H1 (cell line): ENCODE measurements around the gene CIB4. TPM values are rescaled to one million over a fixed set of nuclear protein-coding genes. Genes with fewer than 3 reads are reported as not detected.

Source experiments
- CTCF ChIA-PET: fragments of 300-600 bp; sonication (Branson Sonifier 250); formaldehyde crosslinking; loops from one replicate; lab custom pipeline; 2021; ENCODE audit not compliant: partially characterized antibody; lab: Charles Lee
- POLR2A ChIA-PET: fragments of 300-600 bp; sonication (Branson Sonifier 250); formaldehyde crosslinking; loops from one replicate; lab custom pipeline; 2021; ENCODE audit warnings: inconsistent platforms; ENCODE audit not compliant: partially characterized antibody; lab: Charles Lee
- DNase-seq, 2 experiments: peaks; one replicate each; pipeline versions ENCODE4 v3.0.0 to v3.0.0-alpha.2; 2010 to 2022; ENCODE audit warnings: low spot score in 2 of 2, low read depth in 1 of 2, mixed read lengths in 1 of 2
- FAIRE-seq: peaks from 2 replicates; lab custom pipeline; 2011; peaks lifted over from hg19 to GRCh38; lab: Jason Lieb, UNC
- H2AFZ ChIP-seq: 2 replicates; pipeline ENCODE4 v1.8.1; 2012; ENCODE audit warnings: low read length, inconsistent platforms
- H2AK5ac ChIP-seq: 2 replicates; pipeline ENCODE4 v1.6.1; 2013; ENCODE audit warnings: low read depth, low read length
- H2BK120ac ChIP-seq: replicated peaks from 2 replicates; pipeline ENCODE3; 2013; ENCODE audit warnings: low read depth, low read length, inconsistent platforms
- H2BK12ac ChIP-seq: 2 replicates; pipeline ENCODE4 v1.6.1; 2013; ENCODE audit warnings: low read depth, low read length
- H2BK15ac ChIP-seq: 2 replicates; pipeline ENCODE4 v1.6.1; 2013; ENCODE audit warnings: low read length
- H2BK20ac ChIP-seq: 2 replicates; pipeline ENCODE4 v1.6.1; 2013; ENCODE audit warnings: low read length
- H2BK5ac ChIP-seq: 2 replicates; pipeline ENCODE4 v1.6.1; 2013; ENCODE audit warnings: low read depth, low read length
- H3K14ac ChIP-seq: 2 replicates; pipeline ENCODE4 v1.6.1; 2013; ENCODE audit warnings: inconsistent platforms; ENCODE audit not compliant: insufficient read length
- H3K18ac ChIP-seq: 2 replicates; pipeline ENCODE4 v1.6.1; 2013; ENCODE audit warnings: low read length; ENCODE audit errors: extremely low read depth
- H3K23ac ChIP-seq: 2 replicates; pipeline ENCODE4 v1.6.1; 2013; ENCODE audit warnings: inconsistent platforms; ENCODE audit not compliant: insufficient read length
- H3K23me2 ChIP-seq: 2 replicates; pipeline ENCODE4 v1.6.1; 2013; ENCODE audit warnings: low read depth, low read length
- H3K27ac ChIP-seq: 2 replicates; pipeline ENCODE4 v1.6.1; 2011; ENCODE audit warnings: low read depth, low read length, inconsistent platforms
- H3K27me3 ChIP-seq, 4 experiments: replicated peaks in 1 of 4; 1 replicate in 1 of 4; 2 replicates in 3 of 4; pipeline versions ENCODE4 v1.6.1 to v1.8.1; 2011 to 2013; ENCODE audit warnings: low read length in 3 of 4, mild to moderate bottlenecking in 3 of 4, inconsistent platforms in 2 of 4, mixed read lengths in 2 of 4, moderate library complexity in 1 of 4; ENCODE audit not compliant: control insufficient read depth in 3 of 4, insufficient read depth in 3 of 4; ENCODE audit errors: extremely low read depth in 1 of 4
- H3K36me3 ChIP-seq, 4 experiments: 2 replicates each; pipeline versions ENCODE4 v1.6.1 to v1.8.1; 2011 to 2013; ENCODE audit warnings: mild to moderate bottlenecking in 4 of 4, low read length in 3 of 4, moderate library complexity in 2 of 4, control low read depth in 1 of 4, inconsistent platforms in 1 of 4; ENCODE audit not compliant: insufficient read depth in 4 of 4, control insufficient read depth in 2 of 4
- H3K4ac ChIP-seq: replicated peaks from 2 replicates; pipeline ENCODE3; 2013; ENCODE audit warnings: low read length, low read depth, mixed read lengths, inconsistent platforms; ENCODE audit not compliant: insufficient read length
- H3K4me1 ChIP-seq, 4 experiments: replicated peaks in 1 of 4; 1 replicate in 1 of 4; 2 replicates in 3 of 4; pipeline versions ENCODE4 v1.6.1 to v1.8.1; 2011 to 2013; ENCODE audit warnings: low read length in 3 of 4, inconsistent platforms in 2 of 4, mixed read lengths in 1 of 4; ENCODE audit not compliant: insufficient read depth in 4 of 4, control insufficient read depth in 3 of 4
- H3K4me2 ChIP-seq, 2 experiments: 2 replicates each; pipeline versions ENCODE4 v1.6.1 to v1.8.1; 2011 to 2013; ENCODE audit warnings: low read depth in 2 of 2, low read length in 2 of 2, control low read depth in 1 of 2, inconsistent platforms in 1 of 2, mild to moderate bottlenecking in 1 of 2; ENCODE audit not compliant: insufficient read depth in 1 of 2
- H3K4me3 ChIP-seq, 4 experiments: fragments of 200-600, 300-600 bp in 1 of 4; sonication (generic), shearing (Covaris generic), sonication (Bioruptor Twin) in 1 of 4; 2 replicates each; pipeline versions ENCODE4 v1.5.1 to v1.8.1; 2011 to 2016; ENCODE audit warnings: low read length in 4 of 4, low read depth in 3 of 4, control low read depth in 2 of 4, inconsistent platforms in 2 of 4, mild to moderate bottlenecking in 2 of 4, mixed read lengths in 1 of 4, moderate library complexity in 1 of 4; ENCODE audit not compliant: insufficient read depth in 2 of 4; ENCODE audit errors: extremely low read depth in 1 of 4
- H3K56ac ChIP-seq: replicated peaks from 2 replicates; pipeline ENCODE3; 2013; ENCODE audit warnings: low read depth, mild to moderate bottlenecking, mixed read lengths, low read length, inconsistent platforms; ENCODE audit not compliant: insufficient read length
- H3K79me1 ChIP-seq: 2 replicates; pipeline ENCODE4 v1.6.1; 2013; ENCODE audit warnings: low read depth, low read length, control low read depth
- H3K79me2 ChIP-seq, 2 experiments: 2 replicates each; pipeline versions ENCODE4 v1.6.1 to v1.8.1; 2012 to 2013; ENCODE audit warnings: low read length in 2 of 2, mild to moderate bottlenecking in 2 of 2, inconsistent platforms in 1 of 2; ENCODE audit not compliant: insufficient read depth in 2 of 2, control insufficient read depth in 1 of 2
- H3K9ac ChIP-seq, 4 experiments: replicated peaks in 1 of 4; 1 replicate in 1 of 4; 2 replicates in 3 of 4; pipeline versions ENCODE4 v1.6.1 to v1.8.1; 2011 to 2013; ENCODE audit warnings: low read depth in 3 of 4, low read length in 3 of 4, control low read depth in 2 of 4, mild to moderate bottlenecking in 2 of 4, moderate library complexity in 2 of 4, inconsistent platforms in 1 of 4; ENCODE audit errors: extremely low read depth in 1 of 4
- H3K9me3 ChIP-seq, 2 experiments: 2 replicates each; pipeline versions ENCODE4 v1.6.1 to v1.8.1; 2012 to 2013; ENCODE audit warnings: mild to moderate bottlenecking in 2 of 2, moderate library complexity in 2 of 2, control low read depth in 1 of 2, inconsistent platforms in 1 of 2, low read depth in 1 of 2, low read length in 1 of 2, mixed read lengths in 1 of 2; ENCODE audit not compliant: insufficient read depth in 2 of 2
- H4K20me1 ChIP-seq, 2 experiments: replicated peaks in 1 of 2; 2 replicates each; pipeline versions ENCODE3 to v1.8.1; 2011 to 2013; ENCODE audit warnings: inconsistent platforms in 2 of 2, low read length in 2 of 2, mild to moderate bottlenecking in 1 of 2; ENCODE audit not compliant: insufficient read depth in 2 of 2, control insufficient read depth in 1 of 2
- H4K5ac ChIP-seq: 2 replicates; pipeline ENCODE4 v1.6.1; 2013; ENCODE audit warnings: low read length, low read depth, mixed read lengths, inconsistent platforms; ENCODE audit not compliant: insufficient read length
- H4K8ac ChIP-seq: 2 replicates; pipeline ENCODE4 v1.8.0; 2013; ENCODE audit warnings: mild to moderate bottlenecking, moderate library complexity, low read length, inconsistent platforms; ENCODE audit not compliant: insufficient read depth; ENCODE audit errors: extremely low read depth
- H4K91ac ChIP-seq: replicated peaks from 2 replicates; pipeline ENCODE3; 2013; ENCODE audit warnings: low read length, mixed read lengths, inconsistent platforms; ENCODE audit not compliant: insufficient read length
- CHD1 ChIP-seq: IDR thresholded peaks from 2 replicates; pipeline ENCODE4 v1.6.1; 2012; ENCODE audit warnings: low read depth, low read length, improper control_type of control experiment
- CTCF ChIP-seq, 3 experiments: IDR thresholded peaks; 1 replicate in 2 of 3; 2 replicates in 1 of 3; pipeline versions ENCODE4 v1.5.1 to v1.6.1; 2011; ENCODE audit warnings: low read length in 3 of 3, mild to moderate bottlenecking in 3 of 3, inconsistent platforms in 2 of 3, low read depth in 1 of 3, moderate library complexity in 1 of 3; ENCODE audit not compliant: insufficient read depth in 1 of 3; ENCODE audit errors: control extremely low read depth in 1 of 3
- RAD21 ChIP-seq, 2 experiments: IDR thresholded peaks in 1 of 2; conservative IDR thresholded peaks in 1 of 2; 2 replicates each; pipeline ENCODE4 v1.6.1; 2011; ENCODE audit warnings: low read depth in 2 of 2, low read length in 2 of 2, improper control_type of control experiment in 1 of 2, inconsistent platforms in 1 of 2, mild to moderate bottlenecking in 1 of 2, moderate library complexity in 1 of 2
- ZNF274 ChIP-seq: IDR thresholded peaks from 2 replicates; pipeline ENCODE4 v1.7.0; 2012; ENCODE audit warnings: low read length, borderline replicate concordance; ENCODE audit errors: extremely low read depth
- WGBS, 2 experiments: shearing (Covaris generic) in 1 of 2; methylation state at CpG; one replicate each; pipeline versions ENCODE4 v1.1.6 to v1.1.7; 2013 to 2015; ENCODE audit warnings: low lambda C conversion rate in 2 of 2, mixed read lengths in 2 of 2, inconsistent platforms in 1 of 2, low coverage in 1 of 2, missing lambda C conversion rate in 1 of 2; ENCODE audit not compliant: insufficient replicate concordance in 2 of 2, insufficient coverage in 1 of 2, insufficient read length in 1 of 2; ENCODE audit errors: extremely low coverage in 1 of 2, missing lambda C conversion rate in 1 of 2; 5-methylcytosine and 5-hydroxymethylcytosine counted together
- polyA plus RNA-seq, 7 experiments: library from polyadenylated mRNA; depleted of rRNA in 3 of 7; stranded (reverse) in 5 of 7; unstranded in 2 of 7; fragments of >200 nt in 5 of 7; fragments of 200-250 nt in 2 of 7; gene quantifications; 1 replicate in 5 of 7; 2 replicates in 1 of 7; 4 replicates in 1 of 7; pipeline versions ENCODE4 v1.2.1 to v1.2.3, GENCODE V29; 2011 to 2013; ENCODE audit warnings: missing spikeins in 2 of 7, mixed read lengths in 2 of 7
- total RNA-seq: library from RNA; stranded (reverse); fragmentation: NEBNext Ultra II Directional; extraction: Animal tissue kit (Norgen Biotek cat#: 25700); gene quantifications from 2 replicates; pipeline ENCODE4 v1.2.1, GENCODE V29; 2021

The CIB4 gene
- total and polyA plus RNA-seq, 2 of the 8 experiments (the other 6 are each of a cell fraction or from before 2014, with no cell fraction given) = not detected

GRCh38 chr2:26537069-26537825, 103.9 kb downstream of the CIB4 start:
- H2AK5ac ChIP-seq = no peak overlapping the region
- no peak overlapping the region for H3K23ac ChIP-seq
- H3K79me1 ChIP-seq = no peaks in the 10 kb centered on the region
- CTCF ChIA-PET = interaction anchor here (0.6 to 4.0 kb wide), 11 partner anchors 12 to 1146 kb away, joined by 3 to 23 read pairs (median 4); no protein-coding TSS in a partner anchor
- no peak overlapping the region for H2BK20ac ChIP-seq
- no peak overlapping the region for H3K4ac ChIP-seq
- no peak overlapping the region for H4K91ac ChIP-seq
- POLR2A ChIA-PET = interaction anchor here (0.6 kb wide), 1 partner anchor 509 kb away, joined by 3 read pairs; no protein-coding TSS in a partner anchor
- no peak overlapping the region for H3K9ac ChIP-seq
- H4K5ac ChIP-seq = no peak overlapping the region
- no peaks in the 10 kb centered on the region for H3K36me3 ChIP-seq
- H2AFZ ChIP-seq = no peak overlapping the region
- H4K20me1 ChIP-seq = no peaks in the 10 kb centered on the region
- H3K18ac ChIP-seq = no peak overlapping the region
- H3K4me1 ChIP-seq = peaks cover 3 to 7% (median 5%) of the 10 kb centered on the region in 4 experiments; a peak in 6 of 7 replicates
- FAIRE-seq = no peak
- H2BK5ac ChIP-seq = no peak overlapping the region
- H3K4me2 ChIP-seq = no peak overlapping the region
- H3K56ac ChIP-seq = no peak overlapping the region
- H2BK15ac ChIP-seq = no peak overlapping the region; the same call in 1 of the 2 replicates
- DNase-seq = no peak
- no peaks in the 10 kb centered on the region for H3K79me2 ChIP-seq
- H3K23me2 ChIP-seq = no peaks in the 10 kb centered on the region
- H3K14ac ChIP-seq = no peak overlapping the region
- 90% methylated on average over 12 of the region's 17 CpGs; no CpG with 5 or more reads in 1 of the 2 experiments for WGBS, 2 experiments
- no peaks in the 10 kb centered on the region for H3K9me3 ChIP-seq
- H2BK12ac ChIP-seq = no peak overlapping the region
- H3K4me3 ChIP-seq = no peak overlapping the region
- no peak overlapping the region for H3K27ac ChIP-seq
- no peak for TF ChIP-seq ZNF274
- peak; percentile 31 to 37 for TF ChIP-seq RAD21 (IDR thresholded peaks at IDR 0.05 in 1 of 2, conservative IDR thresholded peaks at IDR 0.05 in 1 of 2; ENCODE audit: low read depth in 2 of 2, low read length in 2 of 2)
- no peak for TF ChIP-seq CHD1
- TF ChIP-seq CTCF (IDR thresholded peaks at IDR 0.05; ENCODE audit: control extremely low read depth in 1 of 3, insufficient read depth in 1 of 3, low read depth in 1 of 3, low read length in 3 of 3) = peak; percentile 33 to 38 (median 37); a peak in 3 of 4 replicates
- H4K8ac ChIP-seq = no peak overlapping the region
- no peaks in the 10 kb centered on the region for H3K27me3 ChIP-seq
- H2BK120ac ChIP-seq = no peak overlapping the region
